Upper lobe of left lung (tissue), 6 donors: Measurements from ENCODE around the gene IL1RL1. TPM values are rescaled to one million over a fixed set of nuclear protein-coding genes. Genes with fewer than 3 reads are reported as not detected.

Source experiments
- ATAC-seq, 2 donors: fragments of 200-7000 bp; cut with Tn5 transposase; one replicate each; pipeline ENCODE4 v1.9.1; 2022; ENCODE audit warnings: mild to moderate bottlenecking in 2 of 2, moderate library complexity in 2 of 2; ENCODE audit not compliant: low FRiP score in 2 of 2
- DNase-seq, 2 donors: peaks; one replicate each; pipeline ENCODE4 v3.0.0-alpha.2; 2019 to 2020
- H3K27ac ChIP-seq, 4 donors: fragments of 200-600 bp; sonication (generic); one replicate each; pipeline ENCODE4 v1.5.1; 2016 to 2019
- H3K27me3 ChIP-seq, 4 donors: fragments of 200-600 bp; sonication (generic); one replicate each; pipeline ENCODE4 v1.5.1; 2017 to 2019
- H3K36me3 ChIP-seq, 4 donors: fragments of 200-600 bp; sonication (generic); one replicate each; pipeline ENCODE4 v1.5.1; 2016 to 2019
- H3K4me1 ChIP-seq, 4 donors: fragments of 200-600 bp; sonication (generic); one replicate each; pipeline ENCODE4 v1.5.1; 2018 to 2019
- H3K4me3 ChIP-seq, 4 donors: fragments of 200-600 bp; sonication (generic); one replicate each; pipeline ENCODE4 v1.5.1; 2017 to 2019; ENCODE audit warnings: mild to moderate bottlenecking in 2 of 4, moderate library complexity in 1 of 4
- H3K9me3 ChIP-seq, 4 donors: fragments of 200-600 bp; sonication (generic); one replicate each; pipeline ENCODE4 v1.5.1; 2018 to 2019
- EP300 ChIP-seq, 4 donors: sonication (generic); formaldehyde crosslinking; IDR thresholded peaks; one replicate each; pipeline ENCODE4 v1.5.1; 2017; ENCODE audit warnings: antibody characterized with exemption in 4 of 4, control low read depth in 2 of 4
- POLR2A ChIP-seq, 4 donors: fragments of 450-650 bp; IDR thresholded peaks; one replicate each; pipeline ENCODE4 v1.5.1; 2016 to 2017; ENCODE audit warnings: antibody characterized with exemption in 4 of 4, mild to moderate bottlenecking in 2 of 4
- POLR2AphosphoS5 ChIP-seq, 2 donors: sonication (generic); formaldehyde crosslinking; IDR thresholded peaks; one replicate each; pipeline ENCODE4 v1.5.1; 2017; ENCODE audit warnings: antibody characterized with exemption in 2 of 2
- WGBS, 2 donors: methylation state at CpG; one replicate each; pipeline ENCODE4 v1.1.5; 2017 to 2018; 5-methylcytosine and 5-hydroxymethylcytosine counted together
- total RNA-seq, 6 donors: library from RNA; depleted of rRNA in 4 of 6; stranded (reverse); fragments of >200 nt in 4 of 6; gene quantifications; one replicate each; pipeline versions ENCODE4 v1.1.0 to v1.2.1, GENCODE V29; 2016 to 2021
- TF ChIP-seq, protein P1 (sequence below), 6 experiments: fragments of 450-650 bp in 4 of 6; fragments of 200-600 bp in 2 of 6; sonication (generic) in 2 of 6; IDR thresholded peaks; one replicate each; pipeline ENCODE4 v1.5.1; 2016 to 2019; ENCODE audit warnings: antibody characterized with exemption in 6 of 6
- donor health status: DM: no; HTN: no; CAD: no; lungs with moderate emphysema.
- donor health status: DM: no; HTN: yes; CAD: no; lungs with severe emphysema.

The IL1RL1 gene
- total RNA-seq, 6 donors from 2014 or later: 26.2 to 203 (median 53.1) TPM

DNA sequence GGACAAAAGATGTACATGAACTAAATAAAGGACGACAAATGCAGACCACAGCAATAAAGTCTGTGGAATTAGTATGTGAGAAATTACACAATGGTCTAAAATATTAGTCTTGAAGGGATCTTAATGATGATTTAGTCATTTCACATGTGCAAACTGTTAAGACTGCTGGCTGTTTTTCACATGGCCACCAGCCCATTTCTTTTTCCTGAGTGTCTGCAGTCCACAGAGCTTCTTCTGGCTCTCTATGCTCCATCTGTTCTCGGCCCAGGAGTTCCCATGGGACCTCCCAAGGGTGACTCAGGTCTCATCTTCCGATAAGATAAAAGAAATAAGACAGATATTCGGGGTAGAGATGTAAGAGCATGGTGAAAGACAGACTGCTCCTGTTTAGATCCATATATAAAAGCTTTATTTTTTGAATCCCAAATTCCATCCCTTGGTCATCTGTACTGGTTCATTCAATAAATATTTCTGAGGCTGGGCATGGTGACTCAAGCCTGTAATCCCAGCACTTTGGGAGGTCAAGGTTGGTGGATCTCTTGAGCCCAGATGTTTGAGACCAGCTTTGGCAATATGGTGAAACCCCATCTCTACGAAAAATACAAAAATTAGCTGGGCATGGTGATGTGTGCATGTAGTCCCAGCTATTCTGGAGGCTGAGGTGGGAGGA is 20.1 kb downstream of the IL1RL1 start:
- ATAC-seq (peak in 1 of 2 donors; percentile 32), DNase-seq (no peak)
- H3K36me3 ChIP-seq: no peaks in the 10 kb centered on the region
- H3K27ac ChIP-seq: no peak overlapping the region
- 83 to 85% methylated on average over 5 of the region's 5 CpGs for WGBS, 2 donors
- no peak overlapping the region for H3K4me3 ChIP-seq
- no peaks in the 10 kb centered on the region for H3K27me3 ChIP-seq
- TF ChIP-seq POLR2A (IDR thresholded peaks at IDR 0.05) (no peak), EP300 (IDR thresholded peaks at IDR 0.05) (no peak), POLR2AphosphoS5 (IDR thresholded peaks at IDR 0.05) (no peak)
- TF ChIP-seq, protein P1, sequence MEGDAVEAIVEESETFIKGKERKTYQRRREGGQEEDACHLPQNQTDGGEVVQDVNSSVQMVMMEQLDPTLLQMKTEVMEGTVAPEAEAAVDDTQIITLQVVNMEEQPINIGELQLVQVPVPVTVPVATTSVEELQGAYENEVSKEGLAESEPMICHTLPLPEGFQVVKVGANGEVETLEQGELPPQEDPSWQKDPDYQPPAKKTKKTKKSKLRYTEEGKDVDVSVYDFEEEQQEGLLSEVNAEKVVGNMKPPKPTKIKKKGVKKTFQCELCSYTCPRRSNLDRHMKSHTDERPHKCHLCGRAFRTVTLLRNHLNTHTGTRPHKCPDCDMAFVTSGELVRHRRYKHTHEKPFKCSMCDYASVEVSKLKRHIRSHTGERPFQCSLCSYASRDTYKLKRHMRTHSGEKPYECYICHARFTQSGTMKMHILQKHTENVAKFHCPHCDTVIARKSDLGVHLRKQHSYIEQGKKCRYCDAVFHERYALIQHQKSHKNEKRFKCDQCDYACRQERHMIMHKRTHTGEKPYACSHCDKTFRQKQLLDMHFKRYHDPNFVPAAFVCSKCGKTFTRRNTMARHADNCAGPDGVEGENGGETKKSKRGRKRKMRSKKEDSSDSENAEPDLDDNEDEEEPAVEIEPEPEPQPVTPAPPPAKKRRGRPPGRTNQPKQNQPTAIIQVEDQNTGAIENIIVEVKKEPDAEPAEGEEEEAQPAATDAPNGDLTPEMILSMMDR (IDR thresholded peaks at IDR 0.05): no peak
- peaks cover 0 to 7% (median 0%) of the 10 kb centered on the region in 4 donors for H3K4me1 ChIP-seq
- no peaks in the 10 kb centered on the region for H3K9me3 ChIP-seq

GRCh38 chr2:102334486-102334885 is 23.1 kb downstream of the IL1RL1 start:
- TF ChIP-seq EP300 (IDR thresholded peaks at IDR 0.05) (no peak), POLR2A (IDR thresholded peaks at IDR 0.05) (no peak), POLR2AphosphoS5 (IDR thresholded peaks at IDR 0.05) (no peak)
- TF ChIP-seq, protein P1 (IDR thresholded peaks at IDR 0.05): no peak
- ATAC-seq: no peak
- 90 to 97% methylated on average over 1 of the region's 1 CpG for WGBS, 2 donors

GRCh38 chr2:102335871-102336366 is 24.6 kb downstream of the IL1RL1 start:
- Histone ChIP-seq H3K27ac (peak overlapping the region in 2 of 4 donors; percentile 23 to 87), H3K4me1 (peaks cover 0 to 8% (median 0%) of the 10 kb centered on the region in 4 donors), H3K27me3 (no peaks in the 10 kb centered on the region), H3K9me3 (no peaks in the 10 kb centered on the region), H3K36me3 (peaks cover 0 to 23% (median 0%) of the 10 kb centered on the region in 4 donors), H3K4me3 (no peak overlapping the region)
- TF ChIP-seq POLR2AphosphoS5 (IDR thresholded peaks at IDR 0.05): no peak
- no peak for TF ChIP-seq EP300 (IDR thresholded peaks at IDR 0.05)
- TF ChIP-seq POLR2A (IDR thresholded peaks at IDR 0.05): no peak
- TF ChIP-seq, protein P1 (IDR thresholded peaks at IDR 0.05): no peak
- ATAC-seq (no peak), DNase-seq (no peak)
- 44 to 52% methylated on average over 8 of the region's 8 CpGs for WGBS, 2 donors

More at GRCh38 chr2:102334486-102334885, 23.1 kb downstream of the IL1RL1 start:
- Histone ChIP-seq H3K27me3 (no peaks in the 10 kb centered on the region), H3K36me3 (peaks cover 0 to 9% (median 0%) of the 10 kb centered on the region in 4 donors), H3K9me3 (no peaks in the 10 kb centered on the region), H3K4me3 (no peak overlapping the region), H3K4me1 (peaks cover 0 to 8% (median 0%) of the 10 kb centered on the region in 4 donors), H3K27ac (no peak overlapping the region)
- DNase-seq: no peak

DNA sequence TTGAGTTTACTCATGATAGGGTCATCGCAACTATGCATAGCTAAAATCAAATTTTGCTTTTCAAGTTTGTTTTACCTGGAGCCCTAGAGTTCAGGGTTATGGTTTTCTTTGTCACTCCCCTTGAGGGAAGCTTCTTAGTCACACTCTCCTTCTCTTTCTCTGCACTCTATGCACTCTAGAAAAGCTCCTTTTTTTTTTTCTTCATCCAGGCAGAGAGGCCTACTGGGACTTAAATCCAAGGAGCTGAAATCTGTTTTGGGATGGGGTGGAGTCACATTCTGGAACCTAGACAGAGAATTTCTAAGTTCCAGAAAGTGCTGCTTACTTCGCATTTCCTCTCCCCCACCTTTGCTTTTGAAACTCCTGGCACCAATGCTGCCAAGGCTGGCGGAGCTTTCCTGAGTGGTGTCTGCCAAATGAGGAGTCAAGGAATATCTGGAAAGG is 25.2 kb downstream of the IL1RL1 start:
- ATAC-seq (peak in 1 of 2 donors; percentile 14), DNase-seq (no peak)
- TF ChIP-seq POLR2A (IDR thresholded peaks at IDR 0.05): no peak
- no peak for TF ChIP-seq EP300 (IDR thresholded peaks at IDR 0.05)
- TF ChIP-seq POLR2AphosphoS5 (IDR thresholded peaks at IDR 0.05): peak; percentile 21 to 40
- TF ChIP-seq, protein P1 (IDR thresholded peaks at IDR 0.05): no peak
- 43 to 68% methylated on average over 3 of the region's 3 CpGs for WGBS, 2 donors
- no peaks in the 10 kb centered on the region for H3K9me3 ChIP-seq
- H3K4me3 ChIP-seq: peak overlapping the region in 2 of 4 donors; percentile 1 to 37
- H3K27ac ChIP-seq: peak overlapping the region; percentile 23 to 87 (median 52)
- H3K36me3 ChIP-seq: peaks cover 0 to 29% (median 0%) of the 10 kb centered on the region in 4 donors
- no peaks in the 10 kb centered on the region for H3K27me3 ChIP-seq
- H3K4me1 ChIP-seq: peaks cover 0 to 8% (median 0%) of the 10 kb centered on the region in 4 donors
